Measurements from ENCODE around the gene DIS3.

Gene DIS3

DNA sequence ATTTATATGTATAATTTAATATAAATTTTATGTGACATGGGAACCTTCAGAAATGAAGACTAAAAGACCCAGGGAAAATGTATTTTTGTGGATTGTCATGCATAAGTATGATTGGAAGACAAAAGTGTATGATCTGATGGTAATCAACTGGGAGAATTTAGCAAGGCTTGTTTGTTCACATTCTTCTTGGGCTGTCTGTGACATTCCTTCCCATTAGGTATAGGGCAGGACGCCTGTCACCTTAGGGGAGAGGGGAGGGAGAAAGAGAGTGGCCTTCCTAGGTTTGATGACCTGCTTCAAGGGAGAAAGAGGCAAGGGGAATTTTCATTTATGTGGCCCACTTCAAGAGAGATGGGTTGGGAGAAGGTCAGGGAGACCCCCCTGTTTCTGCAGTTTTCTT lies 22.6 kb upstream of the DIS3 start:
- H4K8ac ChIP-seq (ENCODE audit: low read length), result no peak overlapping the region
- H2AFZ ChIP-seq (ENCODE audit: low read depth, low read length), result no peak overlapping the region
- no peak overlapping the region for H3K27ac ChIP-seq (ENCODE audit: low read length, poor library complexity, severe bottlenecking)
- peaks cover 5% of the 10 kb centered on the region for H3K79me1 ChIP-seq (replicated peaks; ENCODE audit: low read length, poor library complexity, severe bottlenecking)
- H2AK5ac ChIP-seq (ENCODE audit: low read length, severe bottlenecking), result no peak overlapping the region
- H3K9ac ChIP-seq (ENCODE audit: low read length), result no peak overlapping the region
- no peak for DNase-seq
- no peak overlapping the region for H2BK120ac ChIP-seq (ENCODE audit: low read depth, low read length)
- H3K36me3 ChIP-seq (ENCODE audit: control insufficient read depth in 1 of 2, insufficient read depth in 2 of 2, low read depth in 1 of 2, low read length in 2 of 2), result peaks cover 7 to 46% of the 10 kb centered on the region in 2 experiments
- H2BK12ac ChIP-seq (ENCODE audit: low read length in 2 of 2), result no peak overlapping the region
- H3K14ac ChIP-seq (ENCODE audit: low read length in 2 of 2), result no peak overlapping the region
- H3K4me3 ChIP-seq (ENCODE audit: insufficient read depth in 1 of 2, low read depth in 1 of 2, low read length in 2 of 2), result no peak overlapping the region
- no peaks in the 10 kb centered on the region for H3K4me1 ChIP-seq (ENCODE audit: control insufficient read depth, insufficient read depth, low read depth, low read length)
- H3K4me2 ChIP-seq (ENCODE audit: low read length, poor library complexity, severe bottlenecking), result no peak overlapping the region
- no peaks in the 10 kb centered on the region for H3K9me3 ChIP-seq (ENCODE audit: control insufficient read depth, low read length)
- no peak overlapping the region for H4K91ac ChIP-seq (ENCODE audit: low read length)
- H3K23ac ChIP-seq (ENCODE audit: low read length in 2 of 2), result no peak overlapping the region
- H3K18ac ChIP-seq (ENCODE audit: low read depth in 1 of 2, low read length in 2 of 2), result no peak overlapping the region
- no peak overlapping the region for H2BK15ac ChIP-seq (ENCODE audit: low read depth, poor library complexity, severe bottlenecking)
- no peak overlapping the region for H2BK5ac ChIP-seq (ENCODE audit: low read depth, low read length, poor library complexity, severe bottlenecking)
- no peaks in the 10 kb centered on the region for H3K27me3 ChIP-seq (ENCODE audit: control insufficient read depth in 1 of 2, insufficient read depth in 1 of 2, low read length in 2 of 2)
- no peak overlapping the region for H3K4ac ChIP-seq (ENCODE audit: low read depth in 1 of 2, low read length in 2 of 2)
- WGBS, result 100% methylated on average over 1 of the region's 1 CpG

DNA sequence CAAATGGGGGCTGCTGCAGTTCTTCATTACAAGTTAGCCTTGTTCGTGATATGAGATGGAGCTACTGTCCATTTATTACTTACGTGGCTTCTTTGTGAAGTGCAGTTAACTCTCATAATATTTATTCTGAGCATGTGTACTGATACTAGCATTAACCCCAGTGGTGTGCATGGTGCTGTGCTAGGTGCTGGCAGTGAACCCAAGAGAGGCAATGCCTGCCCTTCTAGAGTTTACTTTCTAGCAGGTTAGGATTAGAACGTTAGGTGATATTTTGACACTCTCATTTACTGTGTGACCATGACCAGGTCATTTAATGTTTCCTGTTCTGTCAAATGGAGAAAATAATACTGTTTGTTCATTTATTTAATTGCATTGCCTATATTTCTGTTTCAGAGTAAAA lies 17.1 kb upstream of the DIS3 start:
- no peak overlapping the region for H2AK5ac ChIP-seq (ENCODE audit: low read length, severe bottlenecking)
- no peak overlapping the region for H3K14ac ChIP-seq (ENCODE audit: low read length in 2 of 2)
- H2BK15ac ChIP-seq (ENCODE audit: low read depth, poor library complexity, severe bottlenecking), result no peak overlapping the region
- 73% methylated on average over 3 of the region's 3 CpGs for WGBS
- H2BK12ac ChIP-seq (ENCODE audit: low read length in 2 of 2), result no peak overlapping the region
- peaks cover 3 to 72% of the 10 kb centered on the region in 2 experiments for H3K36me3 ChIP-seq (ENCODE audit: control insufficient read depth in 1 of 2, insufficient read depth in 2 of 2, low read depth in 1 of 2, low read length in 2 of 2)
- no peak for DNase-seq
- no peak overlapping the region for H3K9ac ChIP-seq (ENCODE audit: low read length)
- H4K8ac ChIP-seq (ENCODE audit: low read length), result no peak overlapping the region
- H3K27me3 ChIP-seq (ENCODE audit: control insufficient read depth in 1 of 2, insufficient read depth in 1 of 2, low read length in 2 of 2), result no peaks in the 10 kb centered on the region
- no peak overlapping the region for H2AFZ ChIP-seq (ENCODE audit: low read depth, low read length)
- no peak overlapping the region for H3K23ac ChIP-seq (ENCODE audit: low read length in 2 of 2)
- no peak overlapping the region for H3K27ac ChIP-seq (ENCODE audit: low read length, poor library complexity, severe bottlenecking)
- H3K4me3 ChIP-seq (ENCODE audit: insufficient read depth in 1 of 2, low read depth in 1 of 2, low read length in 2 of 2), result no peak overlapping the region
- no peak overlapping the region for H3K4me2 ChIP-seq (ENCODE audit: low read length, poor library complexity, severe bottlenecking)
- no peak overlapping the region for H3K4ac ChIP-seq (ENCODE audit: low read depth in 1 of 2, low read length in 2 of 2)
- no peak overlapping the region for H4K91ac ChIP-seq (ENCODE audit: low read length)
- no peaks in the 10 kb centered on the region for H3K4me1 ChIP-seq (ENCODE audit: control insufficient read depth, insufficient read depth, low read depth, low read length)
- no peak overlapping the region for H3K18ac ChIP-seq (ENCODE audit: low read depth in 1 of 2, low read length in 2 of 2)
- peaks cover 9% of the 10 kb centered on the region for H3K79me1 ChIP-seq (replicated peaks; ENCODE audit: low read length, poor library complexity, severe bottlenecking)
- H2BK5ac ChIP-seq (ENCODE audit: low read depth, low read length, poor library complexity, severe bottlenecking), result no peak overlapping the region
- no peak overlapping the region for H2BK120ac ChIP-seq (ENCODE audit: low read depth, low read length)
- no peaks in the 10 kb centered on the region for H3K9me3 ChIP-seq (ENCODE audit: control insufficient read depth, low read length)

DNA sequence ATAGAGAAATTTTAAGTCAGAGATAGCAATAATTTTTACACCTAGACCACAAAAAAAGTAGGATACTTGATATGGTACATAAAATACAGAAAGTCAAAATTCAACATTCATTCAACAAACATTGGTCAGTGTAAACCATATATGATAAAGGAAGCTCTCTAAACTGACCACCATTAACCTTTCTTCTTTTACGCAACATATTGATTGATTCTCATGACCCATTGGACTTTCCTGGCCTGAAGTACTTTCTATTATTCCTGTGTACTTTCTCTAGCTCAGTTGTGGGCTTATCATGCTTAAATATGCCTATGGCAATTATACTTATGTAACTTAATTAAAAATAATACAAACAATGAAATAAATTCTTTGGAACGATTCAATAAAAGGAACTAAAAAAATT lies 10.9 kb upstream of the DIS3 start:
- H2BK15ac ChIP-seq (ENCODE audit: low read depth, poor library complexity, severe bottlenecking), result no peak overlapping the region
- H4K91ac ChIP-seq (ENCODE audit: low read length), result no peak overlapping the region
- 100% methylated on average over 1 of the region's 2 CpGs for WGBS
- no peak overlapping the region for H3K23ac ChIP-seq (ENCODE audit: low read length in 2 of 2)
- no peaks in the 10 kb centered on the region for H3K4me1 ChIP-seq (ENCODE audit: control insufficient read depth, insufficient read depth, low read depth, low read length)
- no peak overlapping the region for H2BK120ac ChIP-seq (ENCODE audit: low read depth, low read length)
- H3K9me3 ChIP-seq (ENCODE audit: control insufficient read depth, low read length), result no peaks in the 10 kb centered on the region
- H3K4me2 ChIP-seq (ENCODE audit: low read length, poor library complexity, severe bottlenecking), result no peak overlapping the region
- no peak overlapping the region for H2BK5ac ChIP-seq (ENCODE audit: low read depth, low read length, poor library complexity, severe bottlenecking)
- no peak overlapping the region for H4K8ac ChIP-seq (ENCODE audit: low read length)
- no peak overlapping the region for H2AFZ ChIP-seq (ENCODE audit: low read depth, low read length)
- no peak for DNase-seq
- H3K4me3 ChIP-seq (ENCODE audit: insufficient read depth in 1 of 2, low read depth in 1 of 2, low read length in 2 of 2), result no peak overlapping the region
- peaks cover 6 to 55% of the 10 kb centered on the region in 2 experiments for H3K36me3 ChIP-seq (ENCODE audit: control insufficient read depth in 1 of 2, insufficient read depth in 2 of 2, low read depth in 1 of 2, low read length in 2 of 2)
- H3K14ac ChIP-seq (ENCODE audit: low read length in 2 of 2), result no peak overlapping the region
- no peak overlapping the region for H3K4ac ChIP-seq (ENCODE audit: low read depth in 1 of 2, low read length in 2 of 2)
- peaks cover 26% of the 10 kb centered on the region for H3K79me1 ChIP-seq (replicated peaks; ENCODE audit: low read length, poor library complexity, severe bottlenecking)
- no peak overlapping the region for H3K9ac ChIP-seq (ENCODE audit: low read length)
- H3K27me3 ChIP-seq (ENCODE audit: control insufficient read depth in 1 of 2, insufficient read depth in 1 of 2, low read length in 2 of 2), result no peaks in the 10 kb centered on the region
- no peak overlapping the region for H2BK12ac ChIP-seq (ENCODE audit: low read length in 2 of 2)
- no peak overlapping the region for H3K18ac ChIP-seq (ENCODE audit: low read depth in 1 of 2, low read length in 2 of 2)
- no peak overlapping the region for H2AK5ac ChIP-seq (ENCODE audit: low read length, severe bottlenecking)
- no peak overlapping the region for H3K27ac ChIP-seq (ENCODE audit: low read length, poor library complexity, severe bottlenecking)

DNA sequence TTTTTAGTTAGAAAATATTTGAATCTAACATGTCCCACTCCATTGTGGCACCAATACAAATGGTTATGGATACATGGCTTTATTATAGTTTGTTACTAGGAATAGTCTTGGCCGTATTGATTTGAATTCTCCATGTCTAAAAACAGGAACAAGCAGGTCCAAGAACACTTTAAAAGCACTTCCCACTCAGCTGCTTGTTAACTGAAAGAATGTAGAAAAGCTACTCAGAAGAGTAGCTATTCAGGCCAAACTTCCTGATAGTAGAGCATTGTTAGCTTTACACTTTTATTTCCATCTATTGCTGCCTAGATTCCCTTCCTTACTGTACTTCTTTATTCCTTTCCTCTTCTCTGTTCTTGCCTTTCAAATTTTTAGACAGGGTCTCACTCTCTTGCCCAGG lies 7.1 kb upstream of the DIS3 start:
- Histone ChIP-seq H3K18ac (ENCODE audit: low read depth in 1 of 2, low read length in 2 of 2) (no peak overlapping the region), H3K27me3 (ENCODE audit: control insufficient read depth in 1 of 2, insufficient read depth in 1 of 2, low read length in 2 of 2) (no peaks in the 10 kb centered on the region)
- no CpG with 5 or more reads among the region's 1 CpG for WGBS

More for the DNA sequence above, 7.1 kb upstream of the DIS3 start:
- H3K27ac ChIP-seq (ENCODE audit: low read length, poor library complexity, severe bottlenecking), result no peak overlapping the region
- no peak overlapping the region for H4K8ac ChIP-seq (ENCODE audit: low read length)
- no peak overlapping the region for H3K4ac ChIP-seq (ENCODE audit: low read depth in 1 of 2, low read length in 2 of 2)
- H2BK120ac ChIP-seq (ENCODE audit: low read depth, low read length), result no peak overlapping the region
- H2BK5ac ChIP-seq (ENCODE audit: low read depth, low read length, poor library complexity, severe bottlenecking), result no peak overlapping the region
- no peak overlapping the region for H3K14ac ChIP-seq (ENCODE audit: low read length in 2 of 2)
- no peak overlapping the region for H2AK5ac ChIP-seq (ENCODE audit: low read length, severe bottlenecking)
- H3K9me3 ChIP-seq (ENCODE audit: control insufficient read depth, low read length), result no peaks in the 10 kb centered on the region
- peaks cover 6 to 46% of the 10 kb centered on the region in 2 experiments for H3K36me3 ChIP-seq (ENCODE audit: control insufficient read depth in 1 of 2, insufficient read depth in 2 of 2, low read depth in 1 of 2, low read length in 2 of 2)
- peaks cover 31% of the 10 kb centered on the region for H3K79me1 ChIP-seq (replicated peaks; ENCODE audit: low read length, poor library complexity, severe bottlenecking)
- H2BK12ac ChIP-seq (ENCODE audit: low read length in 2 of 2), result no peak overlapping the region
- no peak overlapping the region for H4K91ac ChIP-seq (ENCODE audit: low read length)
- no peak overlapping the region for H2BK15ac ChIP-seq (ENCODE audit: low read depth, poor library complexity, severe bottlenecking)
- H3K4me2 ChIP-seq (ENCODE audit: low read length, poor library complexity, severe bottlenecking), result no peak overlapping the region
- no peak overlapping the region for H3K4me3 ChIP-seq (ENCODE audit: insufficient read depth in 1 of 2, low read depth in 1 of 2, low read length in 2 of 2)
- H3K23ac ChIP-seq (ENCODE audit: low read length in 2 of 2), result no peak overlapping the region
- H3K4me1 ChIP-seq (ENCODE audit: control insufficient read depth, insufficient read depth, low read depth, low read length), result no peaks in the 10 kb centered on the region
- no peak overlapping the region for H2AFZ ChIP-seq (ENCODE audit: low read depth, low read length)
- H3K9ac ChIP-seq (ENCODE audit: low read length), result no peak overlapping the region
- DNase-seq, result no peak

Measured in mesenchymal stem cell (in vitro differentiated cells and primary cell).